Measurements from ENCODE around the gene FPGS. TPM values are rescaled to one million over a fixed set of nuclear protein-coding genes. Genes with fewer than 3 reads are reported as not detected.

The FPGS gene
- polyA plus RNA-seq, 1 of the 3 experiments (the other 2 are of a cell fraction) = 82.7 TPM

DNA sequence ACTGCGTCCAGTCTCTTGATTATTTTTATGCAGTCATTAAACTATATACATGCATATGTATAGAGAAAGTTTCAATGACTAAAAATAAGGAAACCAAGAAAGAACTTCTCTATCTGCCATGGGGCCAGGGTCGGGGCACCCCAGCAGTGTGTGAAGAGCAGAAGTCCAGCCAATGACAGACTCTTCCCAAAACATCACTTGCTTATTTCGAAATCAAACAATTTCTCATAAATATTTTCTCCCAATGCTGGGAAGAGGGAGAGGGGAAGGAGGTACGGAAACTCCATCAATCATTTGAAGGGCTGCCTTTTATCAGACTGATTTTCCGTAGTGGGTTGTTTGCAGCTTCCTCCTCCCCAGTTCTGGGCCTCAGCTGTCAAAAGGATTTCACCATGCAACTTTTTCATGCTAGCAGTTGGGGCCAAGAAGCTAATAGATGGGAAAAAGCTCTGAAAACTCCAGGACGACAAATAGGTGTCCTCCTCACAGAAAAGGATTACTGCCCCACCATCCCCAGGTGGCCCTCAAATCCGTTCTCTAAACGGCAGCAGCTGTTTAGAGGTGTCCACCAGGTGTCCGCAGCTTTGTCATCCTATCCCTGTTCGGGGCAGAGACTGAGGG, 617 bp upstream of the FPGS start:
- Histone ChIP-seq H3K4me1 (ENCODE audit: control insufficient read depth in 1 of 2, insufficient read depth in 2 of 2, low read depth in 1 of 2, low read length in 1 of 2) (peaks cover 13 to 16% of the 10 kb centered on the region in 2 experiments; a peak in 3 of 4 replicates), H3K79me2 (ENCODE audit: insufficient read depth) (peaks cover 35% of the 10 kb centered on the region), H3K27me3 (ENCODE audit: insufficient read depth) (no peaks in the 10 kb centered on the region), H3K9me3 (no peaks in the 10 kb centered on the region), H2AFZ (ENCODE audit: low read depth) (peak overlapping the region; percentile 94), H3K9ac (peak overlapping the region; percentile 99), H3K27ac (ENCODE audit: low read depth in 2 of 2, low read length in 1 of 2) (peak overlapping the region; percentile 65 to 92), H3K36me3 (replicated peaks in 1 of 2; ENCODE audit: control insufficient read depth in 1 of 2, insufficient read depth in 2 of 2, low read length in 1 of 2) (peaks cover 4 to 22% of the 10 kb centered on the region in 2 experiments), H4K20me1 (ENCODE audit: insufficient read depth) (no peaks in the 10 kb centered on the region), H3K4me2 (peak overlapping the region; percentile 91), H3K4me3 (ENCODE audit: low read depth in 2 of 2, low read length in 1 of 2) (peak overlapping the region; percentile 47 to 64), H3F3A (replicated peaks; ENCODE audit: insufficient read depth) (peaks cover 16% of the 10 kb centered on the region), H3K9me2 (no peaks in the 10 kb centered on the region)
- TF ChIP-seq, protein P1, sequence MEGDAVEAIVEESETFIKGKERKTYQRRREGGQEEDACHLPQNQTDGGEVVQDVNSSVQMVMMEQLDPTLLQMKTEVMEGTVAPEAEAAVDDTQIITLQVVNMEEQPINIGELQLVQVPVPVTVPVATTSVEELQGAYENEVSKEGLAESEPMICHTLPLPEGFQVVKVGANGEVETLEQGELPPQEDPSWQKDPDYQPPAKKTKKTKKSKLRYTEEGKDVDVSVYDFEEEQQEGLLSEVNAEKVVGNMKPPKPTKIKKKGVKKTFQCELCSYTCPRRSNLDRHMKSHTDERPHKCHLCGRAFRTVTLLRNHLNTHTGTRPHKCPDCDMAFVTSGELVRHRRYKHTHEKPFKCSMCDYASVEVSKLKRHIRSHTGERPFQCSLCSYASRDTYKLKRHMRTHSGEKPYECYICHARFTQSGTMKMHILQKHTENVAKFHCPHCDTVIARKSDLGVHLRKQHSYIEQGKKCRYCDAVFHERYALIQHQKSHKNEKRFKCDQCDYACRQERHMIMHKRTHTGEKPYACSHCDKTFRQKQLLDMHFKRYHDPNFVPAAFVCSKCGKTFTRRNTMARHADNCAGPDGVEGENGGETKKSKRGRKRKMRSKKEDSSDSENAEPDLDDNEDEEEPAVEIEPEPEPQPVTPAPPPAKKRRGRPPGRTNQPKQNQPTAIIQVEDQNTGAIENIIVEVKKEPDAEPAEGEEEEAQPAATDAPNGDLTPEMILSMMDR (IDR thresholded peaks at IDR 0.05) = peak; percentile 32; the same call in 1 of the 2 replicates
- TF ChIP-seq EZH2phosphoT487 (IDR thresholded peaks at IDR 0.05; ENCODE audit: borderline replicate concordance, low read depth) = no peak
- TF ChIP-seq FOSL2 (IDR thresholded peaks at IDR 0.05; ENCODE audit: borderline replicate concordance, low read depth) = no peak
- peak; percentile 28; the same call in 1 of the 2 replicates for TF ChIP-seq SMC3 (IDR thresholded peaks at IDR 0.05; ENCODE audit: low read depth, low read length)
- no peak for TF ChIP-seq ELF1 (IDR thresholded peaks at IDR 0.05)
- no peak for TF ChIP-seq TCF12 (IDR thresholded peaks at IDR 0.05)
- TF ChIP-seq, protein P2, sequence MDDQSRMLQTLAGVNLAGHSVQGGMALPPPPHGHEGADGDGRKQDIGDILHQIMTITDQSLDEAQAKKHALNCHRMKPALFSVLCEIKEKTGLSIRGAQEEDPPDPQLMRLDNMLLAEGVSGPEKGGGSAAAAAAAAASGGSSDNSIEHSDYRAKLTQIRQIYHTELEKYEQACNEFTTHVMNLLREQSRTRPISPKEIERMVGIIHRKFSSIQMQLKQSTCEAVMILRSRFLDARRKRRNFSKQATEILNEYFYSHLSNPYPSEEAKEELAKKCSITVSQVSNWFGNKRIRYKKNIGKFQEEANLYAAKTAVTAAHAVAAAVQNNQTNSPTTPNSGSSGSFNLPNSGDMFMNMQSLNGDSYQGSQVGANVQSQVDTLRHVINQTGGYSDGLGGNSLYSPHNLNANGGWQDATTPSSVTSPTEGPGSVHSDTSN (IDR thresholded peaks at IDR 0.05) = no peak
- TF ChIP-seq YY1 (IDR thresholded peaks at IDR 0.05; ENCODE audit: low read depth) = no peak
- no peak for TF ChIP-seq MXI1 (IDR thresholded peaks at IDR 0.05; ENCODE audit: low read depth, low read length)
- no peak for TF ChIP-seq SIN3A (IDR thresholded peaks at IDR 0.05; ENCODE audit: borderline replicate concordance, low read depth, low read length)
- WGBS (ENCODE audit: low lambda C conversion rate) = 43% methylated on average over 10 of the region's 10 CpGs
- ChIA-PET CTCF (interaction anchor here (0.6 to 2.0 kb wide), 8 partner anchors 10 to 194 kb away, joined by 3 to 12 read pairs (median 4); no protein-coding TSS in a partner anchor), POLR2A (interaction anchor here (0.6 to 2.0 kb wide), 3 partner anchors 10 to 234 kb away, joined by 3 to 10 read pairs (median 4); no protein-coding TSS in a partner anchor)
- no peak for DNase-seq

DNA sequence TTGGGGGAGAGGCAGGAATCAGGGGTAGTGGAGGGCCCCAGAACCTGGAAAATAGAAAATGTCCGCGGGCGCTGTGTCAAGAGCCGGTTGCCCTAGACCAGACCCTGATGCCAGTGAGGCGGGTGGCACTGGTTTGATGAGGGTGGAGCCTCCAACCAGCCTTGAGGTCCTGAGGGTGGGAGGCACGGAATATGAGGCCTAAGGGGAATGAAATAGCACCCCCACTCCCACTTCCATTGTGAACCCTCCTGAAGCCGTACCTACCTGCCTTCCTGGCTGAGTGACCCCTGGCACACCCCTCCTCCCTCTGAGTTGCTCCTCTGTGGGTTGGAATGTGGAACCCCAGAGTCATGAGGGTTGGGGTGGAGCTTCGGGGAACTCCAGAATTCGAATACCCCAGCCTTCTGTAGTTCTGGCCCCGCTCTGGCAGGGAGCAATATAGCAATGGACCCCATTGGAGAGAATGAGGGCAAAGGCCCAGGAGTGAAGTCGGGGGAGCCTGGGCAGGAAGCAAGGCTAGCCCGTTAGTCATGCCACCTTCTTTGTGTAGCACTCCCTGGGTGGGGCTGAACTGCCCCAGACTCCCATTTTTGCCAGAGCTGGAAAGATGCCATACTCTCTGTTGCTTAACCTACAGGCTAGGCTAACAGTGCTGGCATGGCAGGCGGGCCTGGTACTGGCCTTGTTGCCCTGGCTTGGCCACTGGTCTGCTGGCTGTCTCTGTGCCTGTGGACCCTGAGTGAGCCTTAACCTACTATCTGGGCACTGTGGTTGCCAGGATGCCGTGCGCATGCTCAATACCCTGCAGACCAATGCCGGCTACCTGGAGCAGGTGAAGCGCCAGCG, 1.0 kb downstream of the FPGS start:
- H3K36me3 ChIP-seq (replicated peaks in 1 of 2; ENCODE audit: control insufficient read depth in 1 of 2, insufficient read depth in 2 of 2, low read length in 1 of 2) = peaks cover 16 to 28% of the 10 kb centered on the region in 2 experiments
- H3K4me2 ChIP-seq = peak overlapping the region; percentile 91
- H3K4me3 ChIP-seq (ENCODE audit: low read depth in 2 of 2, low read length in 1 of 2) = peak overlapping the region; percentile 76 to 87
- POLR2A ChIA-PET = interaction anchor here (0.6 to 1.6 kb wide), 3 partner anchors 18 to 66 kb away, joined by 3 to 4 read pairs (median 4); partner anchors contain the start of gene CDK9
- peak; percentile 64 for DNase-seq
- peak overlapping the region; percentile 99 for H3K9ac ChIP-seq
- H3K79me2 ChIP-seq (ENCODE audit: insufficient read depth) = peaks cover 35% of the 10 kb centered on the region
- no peaks in the 10 kb centered on the region for H3K9me2 ChIP-seq
- H3K27ac ChIP-seq (ENCODE audit: low read depth in 2 of 2, low read length in 1 of 2) = peak overlapping the region; percentile 86 to 92
- 37% methylated on average over 14 of the region's 18 CpGs for WGBS (ENCODE audit: low lambda C conversion rate)
- H2AFZ ChIP-seq (ENCODE audit: low read depth) = peak overlapping the region; percentile 81
- no peaks in the 10 kb centered on the region for H3K9me3 ChIP-seq
- no peaks in the 10 kb centered on the region for H4K20me1 ChIP-seq (ENCODE audit: insufficient read depth)
- H3K4me1 ChIP-seq (ENCODE audit: control insufficient read depth in 1 of 2, insufficient read depth in 2 of 2, low read depth in 1 of 2, low read length in 1 of 2) = peaks cover 13 to 16% of the 10 kb centered on the region in 2 experiments; a peak in 3 of 4 replicates
- peaks cover 16% of the 10 kb centered on the region for H3F3A ChIP-seq (replicated peaks; ENCODE audit: insufficient read depth)
- no peaks in the 10 kb centered on the region for H3K27me3 ChIP-seq (ENCODE audit: insufficient read depth)
- CTCF ChIA-PET = interaction anchor here (0.7 to 4.0 kb wide), 4 partner anchors 10 to 118 kb away, joined by 3 to 17 read pairs (median 4); no protein-coding TSS in a partner anchor
- no peak for TF ChIP-seq CHD2 (IDR thresholded peaks at IDR 0.05; ENCODE audit: low read length, partially characterized antibody)
- no peak for TF ChIP-seq TCF12 (IDR thresholded peaks at IDR 0.05)
- TF ChIP-seq RXRA (IDR thresholded peaks at IDR 0.05; ENCODE audit: borderline replicate concordance, low read depth) = no peak
- TF ChIP-seq ELF1 (IDR thresholded peaks at IDR 0.05) = no peak
- TF ChIP-seq TAF1 (IDR thresholded peaks at IDR 0.05; ENCODE audit: borderline replicate concordance, low read depth, low read length) = no peak
- TF ChIP-seq, protein P2 (IDR thresholded peaks at IDR 0.05) = no peak
- no peak for TF ChIP-seq GABPA (IDR thresholded peaks at IDR 0.05; ENCODE audit: low read depth)
- TF ChIP-seq, protein P3, sequence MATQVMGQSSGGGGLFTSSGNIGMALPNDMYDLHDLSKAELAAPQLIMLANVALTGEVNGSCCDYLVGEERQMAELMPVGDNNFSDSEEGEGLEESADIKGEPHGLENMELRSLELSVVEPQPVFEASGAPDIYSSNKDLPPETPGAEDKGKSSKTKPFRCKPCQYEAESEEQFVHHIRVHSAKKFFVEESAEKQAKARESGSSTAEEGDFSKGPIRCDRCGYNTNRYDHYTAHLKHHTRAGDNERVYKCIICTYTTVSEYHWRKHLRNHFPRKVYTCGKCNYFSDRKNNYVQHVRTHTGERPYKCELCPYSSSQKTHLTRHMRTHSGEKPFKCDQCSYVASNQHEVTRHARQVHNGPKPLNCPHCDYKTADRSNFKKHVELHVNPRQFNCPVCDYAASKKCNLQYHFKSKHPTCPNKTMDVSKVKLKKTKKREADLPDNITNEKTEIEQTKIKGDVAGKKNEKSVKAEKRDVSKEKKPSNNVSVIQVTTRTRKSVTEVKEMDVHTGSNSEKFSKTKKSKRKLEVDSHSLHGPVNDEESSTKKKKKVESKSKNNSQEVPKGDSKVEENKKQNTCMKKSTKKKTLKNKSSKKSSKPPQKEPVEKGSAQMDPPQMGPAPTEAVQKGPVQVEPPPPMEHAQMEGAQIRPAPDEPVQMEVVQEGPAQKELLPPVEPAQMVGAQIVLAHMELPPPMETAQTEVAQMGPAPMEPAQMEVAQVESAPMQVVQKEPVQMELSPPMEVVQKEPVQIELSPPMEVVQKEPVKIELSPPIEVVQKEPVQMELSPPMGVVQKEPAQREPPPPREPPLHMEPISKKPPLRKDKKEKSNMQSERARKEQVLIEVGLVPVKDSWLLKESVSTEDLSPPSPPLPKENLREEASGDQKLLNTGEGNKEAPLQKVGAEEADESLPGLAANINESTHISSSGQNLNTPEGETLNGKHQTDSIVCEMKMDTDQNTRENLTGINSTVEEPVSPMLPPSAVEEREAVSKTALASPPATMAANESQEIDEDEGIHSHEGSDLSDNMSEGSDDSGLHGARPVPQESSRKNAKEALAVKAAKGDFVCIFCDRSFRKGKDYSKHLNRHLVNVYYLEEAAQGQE (IDR thresholded peaks at IDR 0.05; ENCODE audit: low read depth, low read length) = no peak
- no peak for TF ChIP-seq RCOR1 (IDR thresholded peaks at IDR 0.05; ENCODE audit: low read length)
- TF ChIP-seq YY1 (IDR thresholded peaks at IDR 0.05; ENCODE audit: low read depth) = no peak
